ENCODE results near the gene GORASP1. TPM values are rescaled to one million over a fixed set of nuclear protein-coding genes. Genes with fewer than 3 reads are reported as not detected.

The GORASP1 gene
- polyA plus RNA-seq, 1 donor (not counting 4 experiments of a cell fraction or from before 2014, with no cell fraction given), result 43.7 TPM

- peaks cover 26% of the 10 kb centered on the region for H3K79me2 ChIP-seq (ENCODE audit: control insufficient read depth, insufficient read depth, low read length)
- peaks cover 10% of the 10 kb centered on the region for H4K20me1 ChIP-seq (ENCODE audit: control insufficient read depth, extremely low read depth, insufficient read depth, low read length)
- dilution Hi-C loops (cut with MboI; ENCODE audit: extremely low pct_ligation_motif_present, low sequenced_read_pairs), result no loop called here
- no peak overlapping the region for H3K27ac ChIP-seq (ENCODE audit: control insufficient read depth, insufficient read depth, low read length)
- no peak overlapping the region for H3K9ac ChIP-seq (ENCODE audit: control insufficient read depth, extremely low read depth, insufficient read depth, low read length)
- no peaks in the 10 kb centered on the region for H3K9me3 ChIP-seq (ENCODE audit: control insufficient read depth, low read depth, low read length)
- H3K9me1 ChIP-seq (ENCODE audit: control insufficient read depth, extremely low read depth, insufficient read depth, low read length), result peaks cover 2% of the 10 kb centered on the region
- no peak for TF ChIP-seq EZH2 (IDR thresholded peaks at IDR 0.05; ENCODE audit: low read length)
- TF ChIP-seq CTCF (optimal IDR thresholded peaks at IDR 0.05 in 1 of 3, IDR thresholded peaks at IDR 0.05 in 1 of 3, conservative IDR thresholded peaks at IDR 0.05 in 1 of 3; ENCODE audit: extremely low read depth in 1 of 3, insufficient read depth in 2 of 3, low read length in 3 of 3), result no peak
- H2AFZ ChIP-seq (ENCODE audit: control insufficient read depth, low read length), result no peak overlapping the region
- H3K27me3 ChIP-seq (ENCODE audit: control insufficient read depth, extremely low read depth, insufficient read depth, low read length), result no peaks in the 10 kb centered on the region
- no peak overlapping the region for H3K4me2 ChIP-seq (ENCODE audit: control insufficient read depth, extremely low read depth, insufficient read depth, low read depth, low read length)
- H3K4me3 ChIP-seq (ENCODE audit: control insufficient read depth in 2 of 3, extremely low read depth in 1 of 3, insufficient read depth in 2 of 3, low read depth in 1 of 3, low read length in 3 of 3), result no peak overlapping the region
- peaks cover under 1% of the 10 kb centered on the region for H3K4me1 ChIP-seq (ENCODE audit: control insufficient read depth, extremely low read depth, insufficient read depth, low read length)
- no peak for FAIRE-seq
- H3K36me3 ChIP-seq (ENCODE audit: control insufficient read depth in 2 of 2, extremely low read depth in 1 of 2, insufficient read depth in 2 of 2, low read length in 2 of 2), result peaks cover 26 to 28% of the 10 kb centered on the region in 2 experiments
- no peak for DNase-seq (ENCODE audit: low read depth, low spot score)
Measured at GRCh38 chr3:39100500-39100886, 6.9 kb downstream of the GORASP1 start.

GRCh38 chr3:39099738-39100499, 7.5 kb downstream of the GORASP1 start:
- H3K27me3 ChIP-seq (ENCODE audit: control insufficient read depth, extremely low read depth, insufficient read depth, low read length), result no peaks in the 10 kb centered on the region
- FAIRE-seq (no peak), DNase-seq (ENCODE audit: low read depth, low spot score) (no peak)
- TF ChIP-seq CTCF (optimal IDR thresholded peaks at IDR 0.05 in 1 of 3, IDR thresholded peaks at IDR 0.05 in 1 of 3, conservative IDR thresholded peaks at IDR 0.05 in 1 of 3; ENCODE audit: extremely low read depth in 1 of 3, insufficient read depth in 2 of 3, low read length in 3 of 3), result no peak
- TF ChIP-seq EZH2 (IDR thresholded peaks at IDR 0.05; ENCODE audit: low read length), result no peak
- no peak overlapping the region for H3K9ac ChIP-seq (ENCODE audit: control insufficient read depth, extremely low read depth, insufficient read depth, low read length)
- H4K20me1 ChIP-seq (ENCODE audit: control insufficient read depth, extremely low read depth, insufficient read depth, low read length), result peaks cover 10% of the 10 kb centered on the region
- H3K36me3 ChIP-seq (ENCODE audit: control insufficient read depth in 2 of 2, extremely low read depth in 1 of 2, insufficient read depth in 2 of 2, low read length in 2 of 2), result peaks cover 28 to 29% of the 10 kb centered on the region in 2 experiments
- peaks cover 2% of the 10 kb centered on the region for H3K9me1 ChIP-seq (ENCODE audit: control insufficient read depth, extremely low read depth, insufficient read depth, low read length)
- H3K9me3 ChIP-seq (ENCODE audit: control insufficient read depth, low read depth, low read length), result no peaks in the 10 kb centered on the region
- dilution Hi-C loops (cut with MboI; ENCODE audit: extremely low pct_ligation_motif_present, low sequenced_read_pairs), result no loop called here
- no peaks in the 10 kb centered on the region for H3K4me1 ChIP-seq (ENCODE audit: control insufficient read depth, extremely low read depth, insufficient read depth, low read length)
- no peak overlapping the region for H3K27ac ChIP-seq (ENCODE audit: control insufficient read depth, insufficient read depth, low read length)
- no peak overlapping the region for H2AFZ ChIP-seq (ENCODE audit: control insufficient read depth, low read length)
- H3K4me2 ChIP-seq (ENCODE audit: control insufficient read depth, extremely low read depth, insufficient read depth, low read depth, low read length), result no peak overlapping the region
- peaks cover 20% of the 10 kb centered on the region for H3K79me2 ChIP-seq (ENCODE audit: control insufficient read depth, insufficient read depth, low read length)
- no peak overlapping the region for H3K4me3 ChIP-seq (ENCODE audit: control insufficient read depth in 2 of 3, extremely low read depth in 1 of 3, insufficient read depth in 2 of 3, low read depth in 1 of 3, low read length in 3 of 3)

Data from keratinocyte (primary cell).